OCI-LY1 (cell line): Measurements from ENCODE around the gene CSHL1.
"Not testable (repeated sequence)": the region's sequence is repeated elsewhere in the genome, so short reads cannot be mapped to it uniquely, and the experiment has no call there.

Experiments
- CTCF ChIP-seq: fragments of 200-600 bp; sonication (generic), shearing (Covaris generic); IDR thresholded peaks from 2 replicates; pipeline ENCODE4 v1.5.1; 2017; ENCODE audit warnings: mild to moderate bottlenecking, antibody characterized with exemption, low read length, moderate library complexity, mixed read lengths
- EZH2 ChIP-seq: fragments of 200-600 bp; sonication (generic), shearing (Covaris generic); IDR thresholded peaks from 2 replicates; pipeline ENCODE4 v1.8.0; 2017; ENCODE audit warnings: borderline replicate concordance, mixed run types, mild to moderate bottlenecking, antibody characterized with exemption, low read length, moderate library complexity, mixed read lengths

DNA sequence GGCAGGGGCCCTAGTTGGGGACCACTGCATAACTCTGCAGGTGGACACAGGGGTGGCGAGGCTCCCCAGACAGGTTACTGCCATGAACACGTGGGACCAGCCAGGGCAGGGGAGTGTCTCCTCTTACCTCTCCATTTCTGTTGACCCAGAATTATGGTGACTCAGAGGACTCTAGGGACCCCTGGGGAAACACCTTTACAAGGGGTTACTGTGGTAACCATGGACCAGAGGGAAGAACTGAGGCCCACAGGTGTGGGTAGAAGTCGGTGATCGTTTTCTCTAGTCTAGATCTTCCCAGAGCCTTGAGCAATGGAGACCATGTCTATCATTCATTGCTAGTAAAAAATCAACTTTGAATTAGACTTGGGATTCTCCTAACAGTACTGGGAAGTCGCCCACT is 9.7 kb upstream of the CSHL1 start:
- TF ChIP-seq CTCF, EZH2: not testable (repeated sequence)
